Measurements from ENCODE around the gene SPEG.

DNA sequence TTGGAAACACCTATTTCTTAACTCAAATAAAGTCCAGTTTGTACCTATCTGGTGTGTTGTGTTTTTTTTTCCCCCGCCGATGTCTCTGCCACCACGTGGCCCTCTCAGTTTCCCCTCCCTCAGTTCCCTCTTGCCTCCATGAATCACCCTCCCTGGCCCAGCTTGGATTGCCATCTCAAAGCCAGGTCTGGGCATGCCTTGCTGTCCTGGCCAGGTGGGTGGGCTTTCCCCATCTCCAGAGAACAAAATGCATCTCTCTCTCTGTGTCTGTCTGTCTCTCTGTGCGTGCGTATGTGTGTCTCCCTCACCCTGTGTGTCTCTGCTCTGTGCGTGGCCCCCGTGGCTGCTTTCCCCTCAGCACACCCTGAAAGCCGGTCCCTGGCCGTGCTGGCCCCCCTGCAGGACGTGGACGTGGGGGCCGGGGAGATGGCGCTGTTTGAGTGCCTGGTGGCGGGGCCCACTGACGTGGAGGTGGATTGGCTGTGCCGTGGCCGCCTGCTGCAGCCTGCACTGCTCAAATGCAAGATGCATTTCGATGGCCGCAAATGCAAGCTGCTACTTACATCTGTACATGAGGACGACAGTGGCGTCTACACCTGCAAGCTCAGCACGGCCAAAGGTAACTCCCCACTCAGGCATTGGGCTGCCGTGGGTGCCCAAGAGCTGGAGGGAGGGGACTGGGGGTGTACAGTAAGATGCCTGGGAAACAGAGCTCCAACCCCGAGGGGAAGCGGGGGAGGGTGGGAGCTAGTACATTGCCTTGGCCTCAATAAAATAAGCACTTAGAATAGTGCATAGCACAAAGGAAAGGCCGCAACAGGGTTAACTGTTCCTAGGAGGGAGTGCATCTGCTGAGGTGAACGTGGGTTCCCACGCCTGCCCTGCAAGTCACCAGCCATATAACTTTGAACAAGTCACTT, 32.4 kb downstream of the SPEG start:
- TF ChIP-seq, protein P1, sequence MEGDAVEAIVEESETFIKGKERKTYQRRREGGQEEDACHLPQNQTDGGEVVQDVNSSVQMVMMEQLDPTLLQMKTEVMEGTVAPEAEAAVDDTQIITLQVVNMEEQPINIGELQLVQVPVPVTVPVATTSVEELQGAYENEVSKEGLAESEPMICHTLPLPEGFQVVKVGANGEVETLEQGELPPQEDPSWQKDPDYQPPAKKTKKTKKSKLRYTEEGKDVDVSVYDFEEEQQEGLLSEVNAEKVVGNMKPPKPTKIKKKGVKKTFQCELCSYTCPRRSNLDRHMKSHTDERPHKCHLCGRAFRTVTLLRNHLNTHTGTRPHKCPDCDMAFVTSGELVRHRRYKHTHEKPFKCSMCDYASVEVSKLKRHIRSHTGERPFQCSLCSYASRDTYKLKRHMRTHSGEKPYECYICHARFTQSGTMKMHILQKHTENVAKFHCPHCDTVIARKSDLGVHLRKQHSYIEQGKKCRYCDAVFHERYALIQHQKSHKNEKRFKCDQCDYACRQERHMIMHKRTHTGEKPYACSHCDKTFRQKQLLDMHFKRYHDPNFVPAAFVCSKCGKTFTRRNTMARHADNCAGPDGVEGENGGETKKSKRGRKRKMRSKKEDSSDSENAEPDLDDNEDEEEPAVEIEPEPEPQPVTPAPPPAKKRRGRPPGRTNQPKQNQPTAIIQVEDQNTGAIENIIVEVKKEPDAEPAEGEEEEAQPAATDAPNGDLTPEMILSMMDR (IDR thresholded peaks at IDR 0.05): no peak
- no peak for TF ChIP-seq POLR2A (IDR thresholded peaks at IDR 0.05)

Data from Peyer's patch (tissue), 4 donors.